Natural killer cell (primary cell): ENCODE results near the gene FAM124B. TPM values are rescaled to one million over a fixed set of nuclear protein-coding genes. Genes with fewer than 3 reads are reported as not detected.

Experiments
- ATAC-seq, 3 donors: fragments of 150-1000 bp in 2 of 3; fragments of 200-7000 bp in 1 of 3; cut with Tn5 transposase; 1 replicate in 1 of 3; 2 replicates in 2 of 3; pipeline ENCODE4 v1.10.0; 2021; ENCODE audit warnings: mild to moderate bottlenecking in 2 of 3, moderate library complexity in 2 of 3
- DNase-seq, 2 donors: peaks; one replicate each; pipeline versions ENCODE4 v3.0.0 to v3.0.0-alpha.2; 2013 to 2021; ENCODE audit warnings: mixed read lengths in 1 of 2
- H3K27ac ChIP-seq: one replicate; pipeline ENCODE4 v1.5.1; 2013; ENCODE audit warnings: mild to moderate bottlenecking, low read length
- H3K27me3 ChIP-seq: one replicate; pipeline ENCODE4 v1.6.1; 2013; ENCODE audit warnings: low read length; ENCODE audit not compliant: control insufficient read depth, insufficient read depth
- H3K36me3 ChIP-seq: one replicate; pipeline ENCODE4 v1.6.1; 2013; ENCODE audit warnings: low read length; ENCODE audit not compliant: control insufficient read depth, insufficient read depth
- H3K4me1 ChIP-seq: one replicate; pipeline ENCODE4 v1.6.1; 2013; ENCODE audit warnings: low read length; ENCODE audit not compliant: control insufficient read depth, insufficient read depth
- H3K4me3 ChIP-seq: one replicate; pipeline ENCODE4 v1.5.1; 2013; ENCODE audit warnings: low read length
- H3K9me3 ChIP-seq: one replicate; pipeline ENCODE4 v1.6.1; 2013; ENCODE audit warnings: low read length; ENCODE audit not compliant: control insufficient read depth, insufficient read depth
- H3K27ac Mint-ChIP-seq, 2 donors: one replicate each; pipeline ENCODE4 v1.8.0; 2022; ENCODE audit warnings: mild to moderate bottlenecking in 2 of 2, mixed read lengths in 2 of 2, moderate library complexity in 1 of 2
- H3K27me3 Mint-ChIP-seq, 2 donors: one replicate each; pipeline ENCODE4 v1.8.0; 2022; ENCODE audit warnings: low read depth in 2 of 2, mixed read lengths in 2 of 2
- H3K36me3 Mint-ChIP-seq: one replicate; pipeline ENCODE4 v1.8.0; 2022; ENCODE audit warnings: mixed read lengths
- H3K4me1 Mint-ChIP-seq, 2 donors: one replicate each; pipeline ENCODE4 v1.8.0; 2022; ENCODE audit warnings: mixed read lengths in 2 of 2
- H3K4me3 Mint-ChIP-seq: one replicate; pipeline ENCODE4 v1.8.0; 2022; ENCODE audit warnings: mild to moderate bottlenecking, moderate library complexity, mixed read lengths
- H3K9me3 Mint-ChIP-seq, 2 donors: one replicate each; pipeline ENCODE4 v1.8.0; 2022; ENCODE audit warnings: mixed read lengths in 2 of 2
- CTCF ChIP-seq: fragments of 200-600 bp; IDR thresholded peaks from one replicate; pipeline ENCODE4 v1.8.0; 2022; ENCODE audit warnings: antibody characterized with exemption
- WGBS: methylation state at CpG from one replicate; pipeline ENCODE4 v1.1.7; 2013; ENCODE audit warnings: missing lambda C conversion rate; ENCODE audit not compliant: insufficient coverage; 5-methylcytosine and 5-hydroxymethylcytosine counted together
- intact Hi-C: fragments of 100-400 bp; cut with micrococcal nuclease; formaldehyde crosslinking; loops from one replicate; pipeline ENCODE4 v1.14.2; 2022
- total RNA-seq, 4 donors: library from RNA; stranded (reverse); fragments of 120-200 nt in 1 of 4; gene quantifications; one replicate each; pipeline versions ENCODE4 v1.2.3 to v1.2.4, GENCODE V29; 2013 to 2022

Gene FAM124B
- total RNA-seq, 3 donors from 2014 or later (not counting 1 experiment from before 2014, with no cell fraction given), result 1.9 to 6.1 (median 2.4) TPM

- ATAC-seq (no peak), DNase-seq (no peak)
- no peak for TF ChIP-seq CTCF
- H3K36me3 Mint-ChIP-seq, result no peaks in the 10 kb centered on the region
- no peaks in the 10 kb centered on the region for H3K9me3 ChIP-seq
- peaks cover 3% of the 10 kb centered on the region for H3K27me3 ChIP-seq
- H3K36me3 ChIP-seq, result no peaks in the 10 kb centered on the region
- peaks cover 32 to 52% of the 10 kb centered on the region in 2 donors for H3K27me3 Mint-ChIP-seq
- H3K4me3 Mint-ChIP-seq, result peak overlapping the region; percentile 22
- no peak overlapping the region for H3K4me3 ChIP-seq
- peaks cover 5 to 18% of the 10 kb centered on the region in 2 donors for H3K4me1 Mint-ChIP-seq
- 81% methylated on average over 5 of the region's 5 CpGs for WGBS
- peaks cover 7% of the 10 kb centered on the region for H3K4me1 ChIP-seq
- intact Hi-C loops, result no loop called here
- H3K27ac ChIP-seq, result no peak overlapping the region
- no peak overlapping the region for H3K27ac Mint-ChIP-seq
- H3K9me3 Mint-ChIP-seq, result no peaks in the 10 kb centered on the region
These were observed 39.1 kb upstream of the FAM124B start for GRCh38 chr2:224440988-224441387.

- Mint-ChIP-seq H3K36me3 (no peaks in the 10 kb centered on the region), H3K27me3 (peaks cover 28 to 45% of the 10 kb centered on the region in 2 donors)
- no peak for TF ChIP-seq CTCF
These were observed 36.8 kb upstream of the FAM124B start for GRCh38 chr2:224438726-224439125.

GRCh38 chr2:224436634-224437033 is 34.7 kb upstream of the FAM124B start:
- H3K27me3 Mint-ChIP-seq, result peaks cover 21 to 29% of the 10 kb centered on the region in 2 donors

More at GRCh38 chr2:224438726-224439125, 36.8 kb upstream of the FAM124B start:
- ATAC-seq, result no peak
- no peak overlapping the region for H3K27ac Mint-ChIP-seq
- no peaks in the 10 kb centered on the region for H3K36me3 ChIP-seq
- peaks cover 3% of the 10 kb centered on the region for H3K27me3 ChIP-seq
- DNase-seq, result no peak
- peaks cover 5 to 15% of the 10 kb centered on the region in 2 donors for H3K4me1 Mint-ChIP-seq
- H3K27ac ChIP-seq, result no peak overlapping the region
- no peaks in the 10 kb centered on the region for H3K9me3 ChIP-seq
- H3K4me3 Mint-ChIP-seq, result no peak overlapping the region
- no peaks in the 10 kb centered on the region for H3K9me3 Mint-ChIP-seq
- H3K4me1 ChIP-seq, result peaks cover 7% of the 10 kb centered on the region
- H3K4me3 ChIP-seq, result no peak overlapping the region
- intact Hi-C loops, result no loop called here

More at GRCh38 chr2:224436634-224437033, 34.7 kb upstream of the FAM124B start:
- H3K36me3 Mint-ChIP-seq, result no peaks in the 10 kb centered on the region
- Histone ChIP-seq H3K27me3 (no peaks in the 10 kb centered on the region), H3K9me3 (no peaks in the 10 kb centered on the region), H3K27ac (no peak overlapping the region), H3K4me3 (no peak overlapping the region), H3K4me1 (no peaks in the 10 kb centered on the region), H3K36me3 (no peaks in the 10 kb centered on the region)
- no peak for TF ChIP-seq CTCF
- ATAC-seq, result no peak
- H3K9me3 Mint-ChIP-seq, result no peaks in the 10 kb centered on the region
- intact Hi-C loops, result no loop called here
- peaks cover 0 to 8% of the 10 kb centered on the region in 2 donors for H3K4me1 Mint-ChIP-seq
- no peak for DNase-seq
- no peak overlapping the region for H3K4me3 Mint-ChIP-seq
- 78% methylated on average over 1 of the region's 1 CpG for WGBS
- no peak overlapping the region for H3K27ac Mint-ChIP-seq
